PC-3 (cell line): Measurements from ENCODE around the gene ITIH3.

Experiments
- EZH2 ChIP-seq: fragments of 300-600 bp; sonication (generic); IDR thresholded peaks from one replicate; pipeline ENCODE4 v1.6.1; 2017; ENCODE audit warnings: antibody characterized with exemption, mild to moderate bottlenecking, low read length; ENCODE audit not compliant: unreplicated experiment
- EZH2phosphoT487 ChIP-seq: fragments of 300-600 bp; sonication (generic); IDR thresholded peaks from 2 replicates; pipeline ENCODE4 v1.6.1; 2018; ENCODE audit warnings: mild to moderate bottlenecking, antibody characterized with exemption, low read length, borderline replicate concordance
- TF ChIP-seq, protein P1 (sequence below): fragments of 300-600 bp; sonication (generic); conservative IDR thresholded peaks from 2 replicates; pipeline ENCODE4 v1.5.1; 2017; ENCODE audit warnings: antibody characterized with exemption, low read depth, mild to moderate bottlenecking, low read length

DNA sequence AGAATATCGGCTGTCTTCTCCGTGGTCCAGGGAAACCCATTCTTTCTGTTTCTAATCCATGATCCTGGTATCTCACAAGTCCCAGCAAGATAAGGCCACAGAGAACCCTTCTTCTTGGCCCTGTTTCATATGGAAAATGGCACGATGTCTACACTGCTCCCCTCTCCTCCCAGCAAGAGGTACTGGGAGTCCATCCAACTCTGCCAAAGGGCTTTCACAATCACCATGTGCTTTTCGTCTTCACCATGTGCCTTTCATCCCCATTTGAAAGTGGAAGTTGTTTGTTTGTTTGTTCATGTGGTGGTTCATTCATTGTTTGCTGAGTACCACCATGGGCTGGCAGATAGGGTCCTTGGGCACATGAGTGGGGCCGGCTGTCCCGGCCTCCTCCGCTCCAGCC is 5.5 kb downstream of the ITIH3 start:
- TF ChIP-seq, protein P1, sequence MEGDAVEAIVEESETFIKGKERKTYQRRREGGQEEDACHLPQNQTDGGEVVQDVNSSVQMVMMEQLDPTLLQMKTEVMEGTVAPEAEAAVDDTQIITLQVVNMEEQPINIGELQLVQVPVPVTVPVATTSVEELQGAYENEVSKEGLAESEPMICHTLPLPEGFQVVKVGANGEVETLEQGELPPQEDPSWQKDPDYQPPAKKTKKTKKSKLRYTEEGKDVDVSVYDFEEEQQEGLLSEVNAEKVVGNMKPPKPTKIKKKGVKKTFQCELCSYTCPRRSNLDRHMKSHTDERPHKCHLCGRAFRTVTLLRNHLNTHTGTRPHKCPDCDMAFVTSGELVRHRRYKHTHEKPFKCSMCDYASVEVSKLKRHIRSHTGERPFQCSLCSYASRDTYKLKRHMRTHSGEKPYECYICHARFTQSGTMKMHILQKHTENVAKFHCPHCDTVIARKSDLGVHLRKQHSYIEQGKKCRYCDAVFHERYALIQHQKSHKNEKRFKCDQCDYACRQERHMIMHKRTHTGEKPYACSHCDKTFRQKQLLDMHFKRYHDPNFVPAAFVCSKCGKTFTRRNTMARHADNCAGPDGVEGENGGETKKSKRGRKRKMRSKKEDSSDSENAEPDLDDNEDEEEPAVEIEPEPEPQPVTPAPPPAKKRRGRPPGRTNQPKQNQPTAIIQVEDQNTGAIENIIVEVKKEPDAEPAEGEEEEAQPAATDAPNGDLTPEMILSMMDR: no peak
- no peak for TF ChIP-seq EZH2
- no peak for TF ChIP-seq EZH2phosphoT487
